ENCODE results near the gene DPP6.

- TF ChIP-seq EZH2 (IDR thresholded peaks at IDR 0.05): no peak
- no peak for TF ChIP-seq POLR2AphosphoS5 (IDR thresholded peaks at IDR 0.05; ENCODE audit: borderline replicate concordance, low read depth, low read length)
- TF ChIP-seq FOXP2 (optimal IDR thresholded peaks at IDR 0.05; ENCODE audit: control extremely low read depth, extremely low read length, insufficient read depth): no peak
These were observed 126.7 kb downstream of the DPP6 start for GRCh38 chr7:154178895-154179294.
